Gastroesophageal sphincter (tissue), 3 donors: Measurements from ENCODE around the gene PLEKHM2.

Experiments used
- EP300 ChIP-seq: sonication (generic); formaldehyde crosslinking; IDR thresholded peaks from one replicate; pipeline ENCODE4 v1.6.1; 2017; ENCODE audit warnings: antibody characterized with exemption, mild to moderate bottlenecking
- POLR2A ChIP-seq, 2 donors: fragments of 450-650 bp; IDR thresholded peaks; one replicate each; pipeline ENCODE4 v1.6.1; 2017; ENCODE audit warnings: antibody characterized with exemption in 2 of 2, mild to moderate bottlenecking in 2 of 2, moderate library complexity in 1 of 2
- POLR2AphosphoS5 ChIP-seq: sonication (generic); formaldehyde crosslinking; IDR thresholded peaks from one replicate; pipeline ENCODE4 v1.6.1; 2017; ENCODE audit warnings: antibody characterized with exemption
- TF ChIP-seq, protein P1 (sequence below), 4 experiments: fragments of 200-600 bp in 2 of 4; fragments of 450-650 bp in 2 of 4; sonication (generic) in 1 of 4; IDR thresholded peaks; one replicate each; pipeline ENCODE4 v1.5.1; 2017 to 2019; ENCODE audit warnings: antibody characterized with exemption in 4 of 4, mild to moderate bottlenecking in 2 of 4, moderate library complexity in 2 of 4

DNA sequence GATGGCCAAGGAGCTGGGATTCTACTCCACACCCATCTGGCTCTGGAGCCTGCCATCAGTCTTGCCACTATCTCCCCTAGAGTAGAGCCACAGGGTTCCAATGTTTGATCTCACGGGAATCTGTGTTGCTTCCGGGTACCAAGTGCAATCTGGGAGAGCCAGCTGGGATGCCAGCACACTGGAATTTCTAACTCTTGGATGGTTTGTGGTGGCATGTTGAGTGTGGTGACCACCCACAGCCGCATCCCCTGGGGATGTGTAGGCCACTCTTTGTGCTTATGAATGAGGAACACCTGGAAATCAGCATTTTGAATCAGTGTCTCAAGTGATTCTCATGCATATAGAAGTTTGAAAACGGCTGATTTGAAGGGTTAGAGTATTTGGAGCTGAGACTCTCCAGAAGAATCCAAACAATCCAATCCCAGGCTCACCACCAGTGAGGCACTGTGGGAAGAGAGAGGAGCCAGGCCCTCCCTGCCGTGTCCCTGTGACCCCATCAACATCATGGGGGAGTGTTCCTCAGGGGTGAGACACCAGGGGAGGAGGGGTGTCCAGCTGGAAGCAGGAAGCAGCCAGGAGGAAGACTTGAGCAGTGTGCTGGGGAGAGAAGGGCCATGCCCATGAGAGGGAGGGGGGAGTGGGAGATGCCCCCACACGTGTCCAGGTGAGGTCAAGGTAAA lies 87.9 kb downstream of the PLEKHM2 start:
- TF ChIP-seq, protein P1, sequence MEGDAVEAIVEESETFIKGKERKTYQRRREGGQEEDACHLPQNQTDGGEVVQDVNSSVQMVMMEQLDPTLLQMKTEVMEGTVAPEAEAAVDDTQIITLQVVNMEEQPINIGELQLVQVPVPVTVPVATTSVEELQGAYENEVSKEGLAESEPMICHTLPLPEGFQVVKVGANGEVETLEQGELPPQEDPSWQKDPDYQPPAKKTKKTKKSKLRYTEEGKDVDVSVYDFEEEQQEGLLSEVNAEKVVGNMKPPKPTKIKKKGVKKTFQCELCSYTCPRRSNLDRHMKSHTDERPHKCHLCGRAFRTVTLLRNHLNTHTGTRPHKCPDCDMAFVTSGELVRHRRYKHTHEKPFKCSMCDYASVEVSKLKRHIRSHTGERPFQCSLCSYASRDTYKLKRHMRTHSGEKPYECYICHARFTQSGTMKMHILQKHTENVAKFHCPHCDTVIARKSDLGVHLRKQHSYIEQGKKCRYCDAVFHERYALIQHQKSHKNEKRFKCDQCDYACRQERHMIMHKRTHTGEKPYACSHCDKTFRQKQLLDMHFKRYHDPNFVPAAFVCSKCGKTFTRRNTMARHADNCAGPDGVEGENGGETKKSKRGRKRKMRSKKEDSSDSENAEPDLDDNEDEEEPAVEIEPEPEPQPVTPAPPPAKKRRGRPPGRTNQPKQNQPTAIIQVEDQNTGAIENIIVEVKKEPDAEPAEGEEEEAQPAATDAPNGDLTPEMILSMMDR (IDR thresholded peaks at IDR 0.05) = no peak
- TF ChIP-seq EP300 (no peak), POLR2A (IDR thresholded peaks at IDR 0.05) (no peak), POLR2AphosphoS5 (no peak)
